GM23338 (cell line): ENCODE data around the gene CDK10.

Experiments
- CTCF ChIP-seq, 2 experiments: fragments of 200-600 bp in 1 of 2; sonication (generic) in 1 of 2; conservative IDR thresholded peaks; 2 replicates each; pipeline versions ENCODE4 v1.5.1 to v1.6.1; 2016 to 2017; ENCODE audit warnings: antibody characterized with exemption in 2 of 2, low read depth in 2 of 2, mild to moderate bottlenecking in 2 of 2, moderate library complexity in 1 of 2
- EZH2 ChIP-seq: fragments of 200-600 bp; sonication (generic); IDR thresholded peaks from one replicate; pipeline ENCODE4 v1.8.0; 2017; ENCODE audit warnings: antibody characterized with exemption, mild to moderate bottlenecking, low read depth; ENCODE audit not compliant: unreplicated experiment
- EZH2phosphoT487 ChIP-seq: fragments of 200-600 bp; sonication (generic); IDR thresholded peaks from one replicate; pipeline ENCODE4 v1.8.1; 2018; ENCODE audit warnings: antibody characterized with exemption; ENCODE audit not compliant: unreplicated experiment
- JUNB ChIP-seq: IDR thresholded peaks from one replicate; pipeline ENCODE4 v1.6.1; 2016; ENCODE audit warnings: antibody characterized with exemption; ENCODE audit not compliant: unreplicated experiment
- POLR2AphosphoS5 ChIP-seq: IDR thresholded peaks from 2 replicates; pipeline ENCODE4 v1.6.1; 2016; ENCODE audit warnings: antibody characterized with exemption, low read depth
- REST ChIP-seq: IDR thresholded peaks from one replicate; pipeline ENCODE4 v1.6.1; 2018; ENCODE audit warnings: antibody characterized with exemption; ENCODE audit not compliant: unreplicated experiment
- STAT1 ChIP-seq: IDR thresholded peaks from one replicate; pipeline ENCODE4 v1.6.1; 2016; ENCODE audit warnings: antibody characterized with exemption; ENCODE audit not compliant: unreplicated experiment
- TF ChIP-seq, protein P1 (sequence below): IDR thresholded peaks from 2 replicates; pipeline ENCODE4 v1.6.1; 2016; ENCODE audit warnings: antibody characterized with exemption
- TF ChIP-seq, protein P2 (sequence below): fragments of 250-450 bp; sonication (Bioruptor Pico); IDR thresholded peaks from 2 replicates; pipeline ENCODE4 v1.5.0; 2020; ENCODE audit warnings: mild to moderate bottlenecking, moderate library complexity

DNA sequence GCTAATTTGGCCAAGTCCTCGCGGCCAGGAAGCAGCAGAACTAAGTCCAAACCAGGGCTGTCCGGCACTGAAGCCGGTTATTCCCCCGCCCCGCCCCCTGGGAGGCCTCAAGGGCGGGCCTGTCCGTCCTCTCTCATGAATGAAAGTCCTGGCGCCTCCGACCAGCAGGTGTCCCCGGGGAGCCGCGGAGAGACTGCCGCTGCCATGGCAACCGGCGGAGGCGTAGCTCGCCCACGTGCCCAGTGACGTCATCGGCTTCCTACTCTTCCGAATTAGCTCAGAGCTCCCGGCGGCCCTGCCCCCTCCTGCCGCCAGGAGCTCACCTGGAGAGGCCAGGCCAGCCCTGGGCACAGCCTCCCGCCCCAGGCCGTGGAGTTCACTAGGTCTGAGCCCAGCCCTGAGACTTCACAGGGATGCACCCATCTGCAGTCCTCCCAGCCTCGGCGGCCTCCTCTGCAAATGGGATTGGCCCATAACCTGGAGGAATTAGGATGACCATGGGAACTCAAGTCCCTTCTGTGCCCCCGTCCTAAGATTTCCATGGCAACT, 13.7 kb downstream of the CDK10 start:
- TF ChIP-seq CTCF (conservative IDR thresholded peaks at IDR 0.05; ENCODE audit: low read depth in 2 of 2) (peak; percentile 45 to 77), POLR2AphosphoS5 (no peak; the same call in 1 of the 2 replicates), JUNB (no peak), EZH2 (no peak), STAT1 (no peak), EZH2phosphoT487 (no peak), REST (no peak)
- TF ChIP-seq, protein P1, sequence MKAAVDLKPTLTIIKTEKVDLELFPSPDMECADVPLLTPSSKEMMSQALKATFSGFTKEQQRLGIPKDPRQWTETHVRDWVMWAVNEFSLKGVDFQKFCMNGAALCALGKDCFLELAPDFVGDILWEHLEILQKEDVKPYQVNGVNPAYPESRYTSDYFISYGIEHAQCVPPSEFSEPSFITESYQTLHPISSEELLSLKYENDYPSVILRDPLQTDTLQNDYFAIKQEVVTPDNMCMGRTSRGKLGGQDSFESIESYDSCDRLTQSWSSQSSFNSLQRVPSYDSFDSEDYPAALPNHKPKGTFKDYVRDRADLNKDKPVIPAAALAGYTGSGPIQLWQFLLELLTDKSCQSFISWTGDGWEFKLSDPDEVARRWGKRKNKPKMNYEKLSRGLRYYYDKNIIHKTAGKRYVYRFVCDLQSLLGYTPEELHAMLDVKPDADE, result no peak
- TF ChIP-seq, protein P2, sequence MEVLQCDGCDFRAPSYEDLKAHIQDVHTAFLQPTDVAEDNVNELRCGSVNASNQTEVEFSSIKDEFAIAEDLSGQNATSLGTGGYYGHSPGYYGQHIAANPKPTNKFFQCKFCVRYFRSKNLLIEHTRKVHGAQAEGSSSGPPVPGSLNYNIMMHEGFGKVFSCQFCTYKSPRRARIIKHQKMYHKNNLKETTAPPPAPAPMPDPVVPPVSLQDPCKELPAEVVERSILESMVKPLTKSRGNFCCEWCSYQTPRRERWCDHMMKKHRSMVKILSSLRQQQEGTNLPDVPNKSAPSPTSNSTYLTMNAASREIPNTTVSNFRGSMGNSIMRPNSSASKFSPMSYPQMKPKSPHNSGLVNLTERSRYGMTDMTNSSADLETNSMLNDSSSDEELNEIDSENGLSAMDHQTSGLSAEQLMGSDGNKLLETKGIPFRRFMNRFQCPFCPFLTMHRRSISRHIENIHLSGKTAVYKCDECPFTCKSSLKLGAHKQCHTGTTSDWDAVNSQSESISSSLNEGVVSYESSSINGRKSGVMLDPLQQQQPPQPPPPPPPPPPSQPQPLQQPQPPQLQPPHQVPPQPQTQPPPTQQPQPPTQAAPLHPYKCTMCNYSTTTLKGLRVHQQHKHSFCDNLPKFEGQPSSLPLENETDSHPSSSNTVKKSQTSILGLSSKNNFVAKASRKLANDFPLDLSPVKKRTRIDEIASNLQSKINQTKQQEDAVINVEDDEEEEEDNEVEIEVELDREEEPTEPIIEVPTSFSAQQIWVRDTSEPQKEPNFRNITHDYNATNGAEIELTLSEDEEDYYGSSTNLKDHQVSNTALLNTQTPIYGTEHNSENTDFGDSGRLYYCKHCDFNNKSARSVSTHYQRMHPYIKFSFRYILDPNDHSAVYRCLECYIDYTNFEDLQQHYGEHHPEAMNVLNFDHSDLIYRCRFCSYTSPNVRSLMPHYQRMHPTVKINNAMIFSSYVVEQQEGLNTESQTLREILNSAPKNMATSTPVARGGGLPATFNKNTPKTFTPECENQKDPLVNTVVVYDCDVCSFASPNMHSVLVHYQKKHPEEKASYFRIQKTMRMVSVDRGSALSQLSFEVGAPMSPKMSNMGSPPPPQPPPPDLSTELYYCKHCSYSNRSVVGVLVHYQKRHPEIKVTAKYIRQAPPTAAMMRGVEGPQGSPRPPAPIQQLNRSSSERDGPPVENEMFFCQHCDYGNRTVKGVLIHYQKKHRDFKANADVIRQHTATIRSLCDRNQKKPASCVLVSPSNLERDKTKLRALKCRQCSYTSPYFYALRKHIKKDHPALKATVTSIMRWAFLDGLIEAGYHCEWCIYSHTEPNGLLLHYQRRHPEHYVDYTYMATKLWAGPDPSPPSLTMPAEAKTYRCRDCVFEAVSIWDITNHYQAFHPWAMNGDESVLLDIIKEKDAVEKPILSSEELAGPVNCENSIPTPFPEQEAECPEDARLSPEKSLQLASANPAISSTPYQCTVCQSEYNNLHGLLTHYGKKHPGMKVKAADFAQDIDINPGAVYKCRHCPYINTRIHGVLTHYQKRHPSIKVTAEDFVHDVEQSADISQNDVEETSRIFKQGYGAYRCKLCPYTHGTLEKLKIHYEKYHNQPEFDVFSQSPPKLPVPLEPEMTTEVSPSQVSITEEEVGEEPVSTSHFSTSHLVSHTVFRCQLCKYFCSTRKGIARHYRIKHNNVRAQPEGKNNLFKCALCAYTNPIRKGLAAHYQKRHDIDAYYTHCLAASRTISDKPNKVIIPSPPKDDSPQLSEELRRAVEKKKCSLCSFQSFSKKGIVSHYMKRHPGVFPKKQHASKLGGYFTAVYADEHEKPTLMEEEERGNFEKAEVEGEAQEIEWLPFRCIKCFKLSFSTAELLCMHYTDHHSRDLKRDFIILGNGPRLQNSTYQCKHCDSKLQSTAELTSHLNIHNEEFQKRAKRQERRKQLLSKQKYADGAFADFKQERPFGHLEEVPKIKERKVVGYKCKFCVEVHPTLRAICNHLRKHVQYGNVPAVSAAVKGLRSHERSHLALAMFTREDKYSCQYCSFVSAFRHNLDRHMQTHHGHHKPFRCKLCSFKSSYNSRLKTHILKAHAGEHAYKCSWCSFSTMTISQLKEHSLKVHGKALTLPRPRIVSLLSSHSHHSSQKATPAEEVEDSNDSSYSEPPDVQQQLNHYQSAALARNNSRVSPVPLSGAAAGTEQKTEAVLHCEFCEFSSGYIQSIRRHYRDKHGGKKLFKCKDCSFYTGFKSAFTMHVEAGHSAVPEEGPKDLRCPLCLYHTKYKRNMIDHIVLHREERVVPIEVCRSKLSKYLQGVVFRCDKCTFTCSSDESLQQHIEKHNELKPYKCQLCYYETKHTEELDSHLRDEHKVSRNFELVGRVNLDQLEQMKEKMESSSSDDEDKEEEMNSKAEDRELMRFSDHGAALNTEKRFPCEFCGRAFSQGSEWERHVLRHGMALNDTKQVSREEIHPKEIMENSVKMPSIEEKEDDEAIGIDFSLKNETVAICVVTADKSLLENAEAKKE (CRISPR knock-in tag), result no peak
